ENCODE results near the gene IL31.
"Not testable (repeated sequence)": the region's sequence is repeated elsewhere in the genome, so short reads cannot be mapped to it uniquely, and the experiment has no call there.

The IL31 gene

GRCh38 chr12:122185079-122185478 lies 11.1 kb upstream of the IL31 start:
- TF ChIP-seq, protein P1, sequence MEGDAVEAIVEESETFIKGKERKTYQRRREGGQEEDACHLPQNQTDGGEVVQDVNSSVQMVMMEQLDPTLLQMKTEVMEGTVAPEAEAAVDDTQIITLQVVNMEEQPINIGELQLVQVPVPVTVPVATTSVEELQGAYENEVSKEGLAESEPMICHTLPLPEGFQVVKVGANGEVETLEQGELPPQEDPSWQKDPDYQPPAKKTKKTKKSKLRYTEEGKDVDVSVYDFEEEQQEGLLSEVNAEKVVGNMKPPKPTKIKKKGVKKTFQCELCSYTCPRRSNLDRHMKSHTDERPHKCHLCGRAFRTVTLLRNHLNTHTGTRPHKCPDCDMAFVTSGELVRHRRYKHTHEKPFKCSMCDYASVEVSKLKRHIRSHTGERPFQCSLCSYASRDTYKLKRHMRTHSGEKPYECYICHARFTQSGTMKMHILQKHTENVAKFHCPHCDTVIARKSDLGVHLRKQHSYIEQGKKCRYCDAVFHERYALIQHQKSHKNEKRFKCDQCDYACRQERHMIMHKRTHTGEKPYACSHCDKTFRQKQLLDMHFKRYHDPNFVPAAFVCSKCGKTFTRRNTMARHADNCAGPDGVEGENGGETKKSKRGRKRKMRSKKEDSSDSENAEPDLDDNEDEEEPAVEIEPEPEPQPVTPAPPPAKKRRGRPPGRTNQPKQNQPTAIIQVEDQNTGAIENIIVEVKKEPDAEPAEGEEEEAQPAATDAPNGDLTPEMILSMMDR (IDR thresholded peaks at IDR 0.05; ENCODE audit: control extremely low read depth, extremely low read depth, low read depth, missing control alignments) = no peak
- DNase-seq (ENCODE audit: extremely low spot score) = no peak
- CTCF ChIA-PET = no interaction called here
- POLR2A ChIA-PET = interaction anchor here (0.6 kb wide), 1 partner anchor 34 kb away, joined by 3 read pairs; no protein-coding TSS in a partner anchor

DNA sequence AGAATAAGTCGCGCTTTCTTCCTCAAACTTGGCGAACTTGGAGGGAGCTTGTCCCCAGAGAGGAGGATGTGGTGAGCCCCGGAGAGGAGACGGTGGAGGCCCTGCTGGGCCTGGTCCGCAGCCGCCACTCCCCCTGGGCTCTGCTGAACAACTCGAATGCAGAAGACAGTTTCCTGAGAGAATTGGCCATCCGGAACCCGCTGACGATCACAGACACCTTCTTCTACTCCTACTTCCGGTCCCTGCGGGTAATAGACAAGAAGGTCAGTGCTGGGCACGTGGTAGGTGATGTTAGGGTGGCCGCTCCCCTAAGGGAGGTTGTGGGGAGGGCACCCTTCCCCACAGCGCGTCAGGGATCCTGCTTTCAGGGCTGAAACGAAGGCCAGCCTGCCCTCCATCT lies 10.5 kb upstream of the IL31 start:
- ChIA-PET POLR2A (interaction anchor here (0.6 kb wide), 1 partner anchor 35 kb away, joined by 3 read pairs; no protein-coding TSS in a partner anchor), CTCF (no interaction called here)
- DNase-seq (ENCODE audit: extremely low spot score) = no peak
- TF ChIP-seq, protein P1 (IDR thresholded peaks at IDR 0.05; ENCODE audit: control extremely low read depth, extremely low read depth, low read depth, missing control alignments) = no peak

GRCh38 chr12:122183588-122183940 lies 9.5 kb upstream of the IL31 start:
- POLR2A ChIA-PET = no interaction called here
- TF ChIP-seq, protein P1 (IDR thresholded peaks at IDR 0.05; ENCODE audit: control extremely low read depth, extremely low read depth, low read depth, missing control alignments) = no peak
- DNase-seq (ENCODE audit: extremely low spot score) = no peak
- CTCF ChIA-PET = no interaction called here

GRCh38 chr12:122182887-122183587 lies 9.0 kb upstream of the IL31 start, which contains the start of gene LRRC43:
LRRC43 (plus strand) TSS chr12:122183123; CDS start chr12:122183145, 22 bp downstream.
- CTCF ChIA-PET = interaction anchor here (1.0 to 1.4 kb wide), 3 partner anchors 16 to 52 kb away, joined by 3 to 4 read pairs (median 3); no protein-coding TSS in a partner anchor
- peak; percentile 67 for DNase-seq (ENCODE audit: extremely low spot score)
- POLR2A ChIA-PET = no interaction called here
- TF ChIP-seq, protein P1 (IDR thresholded peaks at IDR 0.05; ENCODE audit: control extremely low read depth, extremely low read depth, low read depth, missing control alignments) = no peak

GRCh38 chr12:122176473-122176872 lies 2.5 kb upstream of the IL31 start:
- POLR2A ChIA-PET; DNase-seq (ENCODE audit: extremely low spot score): not testable (repeated sequence)
- CTCF ChIA-PET = interaction anchor here (1.7 kb wide), 1 partner anchor 15 kb away, joined by 6 read pairs; no protein-coding TSS in a partner anchor

DNA sequence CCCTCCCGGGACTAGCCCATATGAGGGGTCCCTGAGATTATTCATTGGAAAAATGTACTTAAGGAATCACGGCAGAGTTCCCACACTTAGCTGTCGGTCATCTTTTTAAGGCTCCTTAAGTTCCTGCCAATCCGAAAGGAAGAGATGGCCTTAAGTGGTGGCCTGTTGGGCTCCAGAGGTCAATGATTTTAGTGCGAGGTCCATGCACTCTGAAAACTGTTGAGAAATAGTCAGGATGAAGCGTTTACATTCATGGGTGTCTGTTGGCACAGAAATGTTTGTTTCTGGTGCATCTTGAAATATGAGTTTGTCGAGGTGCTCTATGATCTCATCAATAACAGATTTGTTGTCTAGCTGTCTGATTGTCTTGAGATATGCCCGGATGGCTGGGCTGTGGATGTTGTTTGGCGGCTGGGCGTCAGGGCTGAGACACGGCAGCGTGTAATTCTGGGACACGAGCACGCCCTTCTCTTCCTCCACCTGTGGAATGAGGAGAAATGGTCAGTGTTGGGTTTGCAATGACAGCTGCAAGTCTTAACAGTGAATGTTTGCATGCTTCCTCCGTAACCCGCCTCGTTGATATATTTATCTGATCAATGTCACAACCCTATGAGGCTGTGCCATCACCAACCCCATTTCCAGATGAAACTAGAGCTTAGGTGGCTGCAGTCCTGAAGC lies 1.6 kb downstream of the IL31 start:
- ChIA-PET POLR2A (no interaction called here), CTCF (interaction anchor here (1.2 to 1.8 kb wide), 4 partner anchors 17 to 49 kb away, joined by 4 to 7 read pairs (median 6); no protein-coding TSS in a partner anchor)
- TF ChIP-seq, protein P1 (IDR thresholded peaks at IDR 0.05; ENCODE audit: control extremely low read depth, extremely low read depth, low read depth, missing control alignments) = no peak
- DNase-seq (ENCODE audit: extremely low spot score) = no peak

DNA sequence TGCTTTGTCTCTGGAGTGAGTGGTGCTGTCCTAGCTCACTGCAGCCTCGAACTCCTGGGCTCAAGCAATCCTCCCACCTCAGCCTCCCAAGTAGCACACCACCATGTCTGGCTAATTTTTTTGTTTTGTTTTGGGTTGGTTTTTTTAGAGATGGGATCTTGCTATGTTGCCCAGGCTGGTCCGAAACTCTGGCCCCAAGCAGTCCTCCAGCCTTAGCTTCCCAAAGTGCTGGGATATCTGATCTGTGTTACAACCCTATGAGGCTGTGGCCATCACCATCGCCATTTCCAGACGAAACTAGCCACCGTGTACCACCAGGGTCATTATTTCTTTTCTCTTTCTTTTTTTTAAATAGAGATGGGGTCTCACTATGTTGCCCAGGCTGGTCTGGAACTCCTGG lies 2.6 kb downstream of the IL31 start:
- no peak for DNase-seq (ENCODE audit: extremely low spot score)
- CTCF ChIA-PET = interaction anchor here (1.7 to 1.8 kb wide), 2 partner anchors 19 to 41 kb away, joined by 6 to 7 read pairs; no protein-coding TSS in a partner anchor
- TF ChIP-seq, protein P1 (IDR thresholded peaks at IDR 0.05; ENCODE audit: control extremely low read depth, extremely low read depth, low read depth, missing control alignments) = no peak
- POLR2A ChIA-PET = no interaction called here
